Left ventricle myocardium inferior (tissue), 1 donor: ENCODE measurements around the gene NDUFA8. TPM values are rescaled to one million over a fixed set of nuclear protein-coding genes. Genes with fewer than 3 reads are reported as not detected.

Experiments used
- DNase-seq: peaks from one replicate; pipeline ENCODE4 v3.0.0-alpha.2; 2020
- H3K27ac ChIP-seq: fragments of 200-600 bp; replicated peaks from 2 replicates; pipeline ENCODE4 v1.8.0; 2021
- H3K27me3 ChIP-seq: fragments of 200-600 bp; 2 replicates; pipeline ENCODE4 v1.8.0; 2021; ENCODE audit warnings: low read depth
- H3K36me3 ChIP-seq: fragments of 200-600 bp; 2 replicates; pipeline ENCODE4 v1.8.0; 2021
- H3K4me1 ChIP-seq: fragments of 200-600 bp; 2 replicates; pipeline ENCODE4 v1.8.0; 2021
- H3K4me3 ChIP-seq: fragments of 200-600 bp; 2 replicates; pipeline ENCODE4 v1.8.0; 2021; ENCODE audit warnings: mild to moderate bottlenecking, moderate library complexity
- H3K9me3 ChIP-seq: fragments of 200-600 bp; replicated peaks from 2 replicates; pipeline ENCODE4 v1.8.0; 2021
- intact Hi-C: fragments of 100-400 bp; cut with micrococcal nuclease; formaldehyde crosslinking; loops from one replicate; pipeline ENCODE4 v1.11.0; 2022
- total RNA-seq: library from RNA; stranded (reverse); fragmentation: NEBNext Ultra II Directional; extraction: Animal tissue kit (Norgen Biotek cat#: 25700); gene quantifications from one replicate; pipeline ENCODE4 v1.2.1, GENCODE V29; 2021
- TF ChIP-seq, protein P1 (sequence below): fragments of 200-600 bp; IDR thresholded peaks from 2 replicates; pipeline ENCODE4 v1.8.0; 2021; ENCODE audit warnings: antibody characterized with exemption, mild to moderate bottlenecking, borderline replicate concordance
- donor health status: DM: no; HTN: yes; CAD: no; lungs with severe emphysema.

The NDUFA8 gene
- total RNA-seq, 1 donor from 2014 or later = 311 TPM

DNA sequence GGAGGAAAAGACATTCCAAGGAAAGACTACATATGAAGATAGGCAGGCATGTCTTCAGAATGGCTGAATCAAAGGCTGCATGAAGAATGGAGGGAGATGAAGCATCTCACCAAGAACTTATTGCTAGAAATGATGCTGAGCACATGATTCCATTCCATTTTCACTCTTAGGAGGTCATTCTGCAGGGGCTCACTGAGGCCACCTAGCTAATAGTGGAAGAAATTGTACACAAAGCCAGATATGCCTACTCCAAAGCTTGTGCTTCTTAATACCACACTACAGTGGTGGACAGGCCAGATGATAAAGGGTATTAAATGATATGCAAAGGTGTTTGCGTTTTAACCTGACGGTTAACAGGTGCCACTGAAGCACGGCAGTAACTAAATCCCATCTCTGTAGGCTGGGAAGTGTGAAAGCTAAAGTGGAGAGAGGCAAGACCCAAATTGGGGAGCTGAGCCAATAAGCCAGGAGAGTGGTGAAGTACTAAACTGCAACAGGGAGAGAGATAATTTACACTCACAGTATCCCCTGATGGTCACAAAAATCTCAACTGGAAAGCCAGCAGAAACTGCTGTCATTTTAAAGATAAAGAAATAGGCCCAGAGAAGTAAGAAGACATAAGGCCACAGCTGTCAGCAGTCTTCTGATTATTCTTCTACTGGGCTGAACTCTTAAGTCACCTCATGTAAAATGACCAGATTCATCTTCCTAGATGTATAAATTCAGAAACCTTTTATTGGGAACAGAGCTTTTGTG is 14.6 kb downstream of the NDUFA8 start:
- TF ChIP-seq, protein P1, sequence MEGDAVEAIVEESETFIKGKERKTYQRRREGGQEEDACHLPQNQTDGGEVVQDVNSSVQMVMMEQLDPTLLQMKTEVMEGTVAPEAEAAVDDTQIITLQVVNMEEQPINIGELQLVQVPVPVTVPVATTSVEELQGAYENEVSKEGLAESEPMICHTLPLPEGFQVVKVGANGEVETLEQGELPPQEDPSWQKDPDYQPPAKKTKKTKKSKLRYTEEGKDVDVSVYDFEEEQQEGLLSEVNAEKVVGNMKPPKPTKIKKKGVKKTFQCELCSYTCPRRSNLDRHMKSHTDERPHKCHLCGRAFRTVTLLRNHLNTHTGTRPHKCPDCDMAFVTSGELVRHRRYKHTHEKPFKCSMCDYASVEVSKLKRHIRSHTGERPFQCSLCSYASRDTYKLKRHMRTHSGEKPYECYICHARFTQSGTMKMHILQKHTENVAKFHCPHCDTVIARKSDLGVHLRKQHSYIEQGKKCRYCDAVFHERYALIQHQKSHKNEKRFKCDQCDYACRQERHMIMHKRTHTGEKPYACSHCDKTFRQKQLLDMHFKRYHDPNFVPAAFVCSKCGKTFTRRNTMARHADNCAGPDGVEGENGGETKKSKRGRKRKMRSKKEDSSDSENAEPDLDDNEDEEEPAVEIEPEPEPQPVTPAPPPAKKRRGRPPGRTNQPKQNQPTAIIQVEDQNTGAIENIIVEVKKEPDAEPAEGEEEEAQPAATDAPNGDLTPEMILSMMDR = peak; percentile 51
- no peaks in the 10 kb centered on the region for H3K9me3 ChIP-seq
- peaks cover 77% of the 10 kb centered on the region for H3K36me3 ChIP-seq
- H3K4me3 ChIP-seq = no peak overlapping the region
- no peak for DNase-seq
- intact Hi-C loops = no loop called here
- H3K27ac ChIP-seq = peak overlapping the region; percentile 69
- peaks cover 65% of the 10 kb centered on the region for H3K4me1 ChIP-seq
- no peaks in the 10 kb centered on the region for H3K27me3 ChIP-seq

DNA sequence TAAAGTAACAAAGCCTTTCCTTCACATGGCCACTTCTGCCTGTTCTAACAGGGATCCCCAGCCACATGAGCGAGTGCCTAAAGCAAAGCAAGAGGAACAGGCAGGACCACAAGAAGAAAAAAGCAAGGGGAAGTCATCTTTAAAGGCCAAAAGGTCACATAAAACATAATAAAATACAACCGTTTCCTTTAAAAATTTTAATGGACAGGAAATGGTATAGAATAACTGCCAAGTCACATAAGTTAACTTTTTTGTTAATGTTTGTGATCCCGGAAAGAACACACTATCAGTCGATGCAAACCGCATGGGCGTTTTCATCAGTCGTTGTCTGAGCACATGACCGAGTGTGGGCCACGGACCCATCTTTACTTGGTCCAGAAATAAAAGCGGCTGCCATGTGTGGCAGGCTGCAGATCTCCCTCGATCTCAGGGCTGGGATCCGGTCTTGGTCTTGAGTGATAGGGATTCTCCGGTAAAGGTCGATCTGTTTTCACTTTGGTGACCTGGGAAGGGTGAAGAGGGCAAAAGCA is 15.6 kb downstream of the NDUFA8 start:
- Histone ChIP-seq H3K36me3 (peaks cover 68% of the 10 kb centered on the region), H3K27me3 (no peaks in the 10 kb centered on the region), H3K4me3 (no peak overlapping the region), H3K27ac (peak overlapping the region; percentile 69), H3K9me3 (no peaks in the 10 kb centered on the region), H3K4me1 (peaks cover 69% of the 10 kb centered on the region)
- TF ChIP-seq, protein P1 = no peak
- DNase-seq = no peak
- intact Hi-C loops = no loop called here

DNA sequence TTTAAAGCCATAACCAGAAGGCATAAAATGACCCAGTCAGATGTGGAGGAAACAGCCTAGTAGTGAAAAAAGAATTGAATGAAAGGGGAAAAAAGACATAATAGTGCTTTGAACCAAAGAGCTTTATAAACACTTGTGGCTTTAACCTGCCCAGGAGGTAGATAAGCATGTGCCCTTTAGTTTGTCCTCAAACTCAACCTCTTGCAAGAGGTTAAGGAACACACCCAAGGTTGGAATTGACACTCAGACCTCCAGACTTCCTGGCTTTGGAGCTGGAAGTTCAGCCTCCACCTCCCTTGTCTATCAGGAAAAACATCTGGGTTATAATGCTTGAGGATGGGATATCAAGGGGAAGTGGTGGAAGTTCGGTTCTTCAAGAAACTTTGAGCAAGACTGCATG is 16.3 kb downstream of the NDUFA8 start:
- intact Hi-C loops = no loop called here
- Histone ChIP-seq H3K4me3 (no peak overlapping the region), H3K27me3 (no peaks in the 10 kb centered on the region), H3K36me3 (peaks cover 62% of the 10 kb centered on the region), H3K27ac (peak overlapping the region; percentile 69), H3K9me3 (no peaks in the 10 kb centered on the region), H3K4me1 (peaks cover 76% of the 10 kb centered on the region)
- no peak for DNase-seq
- TF ChIP-seq, protein P1 = no peak

DNA sequence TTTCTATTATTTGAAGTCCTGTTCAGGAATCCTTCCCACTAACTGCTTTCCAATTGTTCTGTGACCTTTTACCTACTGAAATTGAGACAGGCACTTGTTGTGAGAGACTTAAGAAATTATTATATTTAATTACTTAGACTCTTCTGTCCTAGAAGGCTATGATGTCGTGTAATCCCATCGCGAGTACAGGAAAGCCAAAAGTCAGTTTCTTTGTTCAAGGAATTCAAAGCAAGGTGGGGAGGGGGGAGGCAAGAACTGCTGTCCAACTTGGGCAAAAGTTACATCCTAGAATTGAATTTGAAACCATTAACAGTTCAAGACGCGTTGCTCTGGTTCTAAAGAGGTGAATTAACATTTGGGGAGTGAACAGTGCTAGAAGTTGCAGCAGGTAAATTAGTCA is 17.9 kb downstream of the NDUFA8 start:
- DNase-seq = no peak
- Histone ChIP-seq H3K9me3 (no peaks in the 10 kb centered on the region), H3K27ac (peak overlapping the region; percentile 69), H3K36me3 (peaks cover 46% of the 10 kb centered on the region), H3K4me3 (no peak overlapping the region), H3K4me1 (peaks cover 76% of the 10 kb centered on the region), H3K27me3 (no peaks in the 10 kb centered on the region)
- intact Hi-C loops = no loop called here
- TF ChIP-seq, protein P1 = no peak

DNA sequence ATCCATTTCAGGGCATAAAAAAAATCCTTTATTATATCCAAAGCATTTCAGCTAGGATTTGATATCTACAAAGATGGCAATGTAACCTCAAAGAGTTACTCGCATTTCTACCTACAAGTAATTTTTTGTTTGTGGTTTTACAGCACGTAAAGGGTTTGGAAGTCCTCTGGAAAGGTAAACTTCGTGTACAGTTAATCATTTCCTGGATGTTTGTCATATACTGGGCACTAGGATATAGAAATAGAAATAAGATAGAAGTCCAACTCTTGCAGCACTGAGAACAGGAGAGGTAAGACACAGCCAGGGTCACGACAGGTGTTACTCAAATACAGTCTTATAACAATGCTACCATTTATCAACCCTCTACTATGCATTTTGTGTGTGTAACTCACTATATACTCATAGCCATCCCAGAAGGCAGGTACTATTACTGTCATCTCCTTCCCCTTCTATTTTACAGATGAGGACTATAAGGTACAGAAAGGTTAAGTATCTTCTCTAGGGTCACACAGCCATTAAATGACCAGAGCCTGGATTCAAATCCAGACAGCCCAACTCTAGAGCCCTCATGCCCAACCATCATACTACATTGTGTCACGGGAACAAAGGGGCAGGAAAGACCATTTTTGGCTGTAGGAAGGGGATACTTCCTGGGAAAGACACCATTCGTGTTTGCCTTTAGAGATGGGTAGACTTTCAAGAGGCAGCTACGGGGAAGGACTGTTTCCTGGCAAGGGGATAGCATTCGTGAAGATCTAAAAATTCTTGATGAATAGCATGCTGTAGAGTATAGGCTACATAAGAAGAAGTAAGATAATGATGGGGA is 19.0 kb downstream of the NDUFA8 start:
- TF ChIP-seq, protein P1 = no peak
- Histone ChIP-seq H3K36me3 (peaks cover 35% of the 10 kb centered on the region), H3K27ac (peak overlapping the region; percentile 69), H3K4me1 (peaks cover 73% of the 10 kb centered on the region), H3K27me3 (no peaks in the 10 kb centered on the region), H3K4me3 (no peak overlapping the region), H3K9me3 (no peaks in the 10 kb centered on the region)
- intact Hi-C loops = no loop called here
- DNase-seq = no peak
